ENCODE data around the gene WDR17. TPM values are rescaled to one million over a fixed set of nuclear protein-coding genes. Genes with fewer than 3 reads are reported as not detected.

Gene WDR17
- total RNA-seq, 1 donor from 2014 or later, result 0.17 TPM

- no peak for TF ChIP-seq CTCF (conservative IDR thresholded peaks at IDR 0.05; ENCODE audit: low read depth, low read length)
- H3K4me3 ChIP-seq (ENCODE audit: low read depth, low read length), result no peak overlapping the region
- no peak for DNase-seq (ENCODE audit: low read depth)
Measured at GRCh38 chr4:176125063-176125462, 59.4 kb downstream of the WDR17 start.

GRCh38 chr4:176134670-176135069 lies 69.0 kb downstream of the WDR17 start:
- TF ChIP-seq CTCF (conservative IDR thresholded peaks at IDR 0.05; ENCODE audit: low read depth, low read length), result no peak
- no peak overlapping the region for H3K4me3 ChIP-seq (ENCODE audit: low read depth, low read length)
- DNase-seq (ENCODE audit: low read depth), result no peak

- H3K4me3 ChIP-seq (ENCODE audit: low read depth, low read length), result no peak overlapping the region
- TF ChIP-seq CTCF (conservative IDR thresholded peaks at IDR 0.05; ENCODE audit: low read depth, low read length), result no peak
- no peak for DNase-seq (ENCODE audit: low read depth)
Measured at GRCh38 chr4:176137631-176138030, 72.0 kb downstream of the WDR17 start.

GRCh38 chr4:176139518-176139917 lies 73.9 kb downstream of the WDR17 start:
- DNase-seq (ENCODE audit: low read depth), result no peak
- H3K4me3 ChIP-seq (ENCODE audit: low read depth, low read length), result no peak overlapping the region
- no peak for TF ChIP-seq CTCF (conservative IDR thresholded peaks at IDR 0.05; ENCODE audit: low read depth, low read length)

- TF ChIP-seq CTCF (conservative IDR thresholded peaks at IDR 0.05; ENCODE audit: low read depth, low read length), result no peak
- DNase-seq (ENCODE audit: low read depth), result no peak
- no peak overlapping the region for H3K4me3 ChIP-seq (ENCODE audit: low read depth, low read length)
Measured at GRCh38 chr4:176142253-176142652, 76.6 kb downstream of the WDR17 start.

- TF ChIP-seq CTCF (conservative IDR thresholded peaks at IDR 0.05; ENCODE audit: low read depth, low read length), result no peak
- no peak overlapping the region for H3K4me3 ChIP-seq (ENCODE audit: low read depth, low read length)
- DNase-seq (ENCODE audit: low read depth), result no peak
Measured at GRCh38 chr4:176149680-176150355, 84.2 kb downstream of the WDR17 start.

- DNase-seq (ENCODE audit: low read depth), result peak; percentile 9
- peak; percentile 52 for TF ChIP-seq CTCF (conservative IDR thresholded peaks at IDR 0.05; ENCODE audit: low read depth, low read length)
- H3K4me3 ChIP-seq (ENCODE audit: low read depth, low read length), result no peak overlapping the region
Measured at GRCh38 chr4:176150356-176150682, 84.7 kb downstream of the WDR17 start.

Data from epithelial cell of proximal tubule (primary cell).